Caco-2 (cell line): ENCODE results near the gene NOL4L. TPM values are rescaled to one million over a fixed set of nuclear protein-coding genes. Genes with fewer than 3 reads are reported as not detected.

ENCODE experiments used
- BruUV-seq: library from RNA; stranded (reverse); fragments of 400-500 nt; replicated peaks from 2 replicates; lab custom pipeline; 2021; lab: Mats Ljungman, UMichigan
- CTCF ChIA-PET: fragments of 300-600 bp; sonication (Branson Sonifier 250); formaldehyde crosslinking; loops from one replicate; lab custom pipeline; 2022; ENCODE audit warnings: antibody characterized with exemption; lab: Charles Lee
- POLR2A ChIA-PET: fragments of 300-600 bp; sonication (Branson Sonifier 250); formaldehyde crosslinking; loops from one replicate; lab custom pipeline; 2022; ENCODE audit warnings: antibody characterized with exemption; lab: Charles Lee
- DNase-seq, 2 experiments: peaks; one replicate each; pipeline versions ENCODE4 v3.0.0 to v3.0.0-alpha.2; 2020 to 2022
- H3K27me3 ChIP-seq: replicated peaks from 2 replicates; pipeline ENCODE4 v1.6.0; 2011; ENCODE audit warnings: low read length; ENCODE audit not compliant: control insufficient read depth, insufficient read depth
- H3K36me3 ChIP-seq: 2 replicates; pipeline ENCODE4 v1.5.1; 2011; ENCODE audit warnings: low read length; ENCODE audit not compliant: control insufficient read depth, insufficient read depth
- H3K4me1 ChIP-seq: fragments of 250-450 bp; sonication (Bioruptor Pico); 2 replicates; pipeline ENCODE4 v1.5.1; 2020; ENCODE audit warnings: mild to moderate bottlenecking
- H3K4me3 ChIP-seq: 2 replicates; pipeline ENCODE4 v1.5.1; 2011; ENCODE audit warnings: low read depth, mild to moderate bottlenecking, control low read depth, low read length
- H3K9me3 ChIP-seq: fragments of 250-450 bp; sonication (Bioruptor Pico); 2 replicates; pipeline ENCODE4 v1.5.1; 2020; ENCODE audit warnings: mild to moderate bottlenecking, moderate library complexity
- H3K27ac Mint-ChIP-seq: one replicate; pipeline ENCODE4 v1.8.0; 2022; ENCODE audit warnings: mixed read lengths; ENCODE audit not compliant: unreplicated experiment
- H3K27me3 Mint-ChIP-seq: one replicate; pipeline ENCODE4 v1.8.0; 2022; ENCODE audit warnings: mixed read lengths; ENCODE audit not compliant: insufficient read depth, unreplicated experiment
- H3K36me3 Mint-ChIP-seq: one replicate; pipeline ENCODE4 v1.8.0; 2022; ENCODE audit warnings: mild to moderate bottlenecking, mixed read lengths; ENCODE audit not compliant: insufficient read depth, unreplicated experiment
- H3K4me1 Mint-ChIP-seq: one replicate; pipeline ENCODE4 v1.8.0; 2022; ENCODE audit warnings: low read depth, mixed read lengths; ENCODE audit not compliant: unreplicated experiment
- H3K4me3 Mint-ChIP-seq: one replicate; pipeline ENCODE4 v1.8.0; 2022; ENCODE audit warnings: mild to moderate bottlenecking, moderate library complexity, mixed read lengths; ENCODE audit not compliant: unreplicated experiment
- H3K9me3 Mint-ChIP-seq: one replicate; pipeline ENCODE4 v1.8.0; 2022; ENCODE audit warnings: mixed read lengths; ENCODE audit not compliant: unreplicated experiment
- CTCF ChIP-seq, 2 experiments: fragments of 200-600 bp in 1 of 2; IDR thresholded peaks; 1 replicate in 1 of 2; 2 replicates in 1 of 2; pipeline versions ENCODE4 v1.5.1 to v1.8.0; 2011 to 2022; ENCODE audit warnings: antibody characterized with exemption in 1 of 2, control low read depth in 1 of 2, inconsistent platforms in 1 of 2, low read depth in 1 of 2, low read length in 1 of 2, mild to moderate bottlenecking in 1 of 2, moderate library complexity in 1 of 2; ENCODE audit not compliant: insufficient read depth in 1 of 2, severe bottlenecking in 1 of 2, unreplicated experiment in 1 of 2
- intact Hi-C: fragments of 100-400 bp; cut with micrococcal nuclease; formaldehyde crosslinking; loops from one replicate; pipeline ENCODE4 v1.10.0; 2022; ENCODE audit not compliant: unreplicated experiment
- total RNA-seq: library from RNA; stranded (reverse); gene quantifications from 2 replicates; pipeline ENCODE4 v1.2.3, GENCODE V29; 2022

Gene NOL4L
- total RNA-seq, 1 experiment from 2014 or later = 80.9 TPM

- no peak overlapping the region for H3K27ac Mint-ChIP-seq
- CTCF ChIA-PET = interaction anchor here (1.0 to 1.5 kb wide), 2 partner anchors 30 to 102 kb away, joined by 4 read pairs; no protein-coding TSS in a partner anchor
- DNase-seq = peak in 1 of 2 experiments; percentile 52
- Histone ChIP-seq H3K4me1 (peaks cover 8% of the 10 kb centered on the region; the same call in 1 of the 2 replicates), H3K9me3 (no peaks in the 10 kb centered on the region), H3K36me3 (no peaks in the 10 kb centered on the region), H3K27me3 (no peaks in the 10 kb centered on the region), H3K4me3 (no peak overlapping the region)
- BruUV-seq = no TSS peak
- H3K4me3 Mint-ChIP-seq = no peak overlapping the region
- H3K27me3 Mint-ChIP-seq = peaks cover 4% of the 10 kb centered on the region
- H3K4me1 Mint-ChIP-seq = peaks cover 1% of the 10 kb centered on the region
- H3K9me3 Mint-ChIP-seq = no peaks in the 10 kb centered on the region
- POLR2A ChIA-PET = no interaction called here
- no peak for TF ChIP-seq CTCF (IDR thresholded peaks at IDR 0.05; ENCODE audit: insufficient read depth in 1 of 2, low read depth in 1 of 2, low read length in 1 of 2, severe bottlenecking in 1 of 2, unreplicated experiment in 1 of 2)
- H3K36me3 Mint-ChIP-seq = no peaks in the 10 kb centered on the region
- intact Hi-C loops = loop anchor here (1.0 kb wide), 1 partner anchor 101 kb away; no protein-coding TSS in a partner anchor
Observed at GRCh38 chr20:32622585-32623468, 37.7 kb upstream of the NOL4L start.

GRCh38 chr20:32621891-32622584 is 36.9 kb upstream of the NOL4L start:
- CTCF ChIA-PET = interaction anchor here (1.0 to 1.5 kb wide), 2 partner anchors 31 to 101 kb away, joined by 4 read pairs; no protein-coding TSS in a partner anchor
- H3K9me3 ChIP-seq = no peaks in the 10 kb centered on the region
- H3K27ac Mint-ChIP-seq = no peak overlapping the region
- no peak overlapping the region for H3K4me3 ChIP-seq
- no peak for TF ChIP-seq CTCF (IDR thresholded peaks at IDR 0.05; ENCODE audit: insufficient read depth in 1 of 2, low read depth in 1 of 2, low read length in 1 of 2, severe bottlenecking in 1 of 2, unreplicated experiment in 1 of 2)
- peaks cover 4% of the 10 kb centered on the region for H3K27me3 Mint-ChIP-seq
- no peaks in the 10 kb centered on the region for H3K36me3 ChIP-seq
- DNase-seq = no peak
- intact Hi-C loops = no loop called here
- no peaks in the 10 kb centered on the region for H3K27me3 ChIP-seq
- no TSS peak for BruUV-seq
- no peaks in the 10 kb centered on the region for H3K9me3 Mint-ChIP-seq
- no peaks in the 10 kb centered on the region for H3K4me1 Mint-ChIP-seq
- POLR2A ChIA-PET = no interaction called here
- H3K4me3 Mint-ChIP-seq = no peak overlapping the region
- H3K36me3 Mint-ChIP-seq = no peaks in the 10 kb centered on the region
- no peaks in the 10 kb centered on the region for H3K4me1 ChIP-seq
